GM23338 (cell line): ENCODE results near the gene CD79A. TPM values are rescaled to one million over a fixed set of nuclear protein-coding genes. Genes with fewer than 3 reads are reported as not detected.
A peak's percentile ranks its signal among the peaks of the same experiment; 100 is the strongest.

Experiments used
- ATAC-seq: fragments of 200-7000 bp; cut with Tn5 transposase; 3 replicates; pipeline ENCODE4 v1.9.1; 2020
- DNase-seq: peaks from one replicate; pipeline ENCODE4 v3.0.0-alpha.2; 2015; ENCODE audit warnings: low spot score
- H2AFZ ChIP-seq: fragments of 200-600 bp; sonication (generic); 2 replicates; pipeline ENCODE4 v1.8.0; 2016; ENCODE audit warnings: antibody characterized with exemption, mild to moderate bottlenecking, moderate library complexity
- H3F3A ChIP-seq: fragments of 200-600 bp; sonication (generic); replicated peaks from 2 replicates; pipeline ENCODE4 v1.8.0; 2017; ENCODE audit warnings: antibody characterized with exemption, mixed run types, low read depth
- H3K27ac ChIP-seq: fragments of 200-600 bp; sonication (generic); 2 replicates; pipeline ENCODE4 v1.6.1; 2016; ENCODE audit warnings: low read depth
- H3K27me3 ChIP-seq: fragments of 200-600 bp; sonication (generic); 2 replicates; pipeline ENCODE4 v1.8.0; 2016; ENCODE audit warnings: mild to moderate bottlenecking, mixed run types, moderate library complexity; ENCODE audit not compliant: insufficient read depth
- H3K36me3 ChIP-seq: fragments of 200-600 bp; sonication (generic); 2 replicates; pipeline ENCODE4 v1.8.0; 2016; ENCODE audit warnings: mild to moderate bottlenecking; ENCODE audit not compliant: insufficient read depth
- H3K4me1 ChIP-seq: fragments of 200-600 bp; sonication (generic); 2 replicates; pipeline ENCODE4 v1.8.0; 2016; ENCODE audit warnings: mild to moderate bottlenecking, moderate library complexity; ENCODE audit not compliant: insufficient read depth
- H3K4me2 ChIP-seq: fragments of 200-600 bp; sonication (generic); 2 replicates; pipeline ENCODE4 v1.7.1; 2017; ENCODE audit warnings: mixed run types
- H3K4me3 ChIP-seq: fragments of 200-600 bp; sonication (generic); 2 replicates; pipeline ENCODE4 v1.6.1; 2016; ENCODE audit warnings: mixed run types
- H3K79me2 ChIP-seq: fragments of 200-600 bp; sonication (generic); replicated peaks from 2 replicates; pipeline ENCODE4 v1.8.0; 2017; ENCODE audit warnings: mild to moderate bottlenecking; ENCODE audit not compliant: insufficient read depth
- H3K9me2 ChIP-seq: fragments of 200-600 bp; sonication (generic); 2 replicates; pipeline ENCODE4 v1.8.0; 2017; ENCODE audit not compliant: insufficient read depth
- H4K20me1 ChIP-seq: fragments of 200-600 bp; sonication (generic); replicated peaks from 2 replicates; pipeline ENCODE4 v1.8.0; 2017; ENCODE audit warnings: mild to moderate bottlenecking; ENCODE audit not compliant: insufficient read depth
- H3K27ac Mint-ChIP-seq: 2 replicates; pipeline ENCODE4 v1.8.0; 2020; ENCODE audit warnings: inconsistent platforms, mild to moderate bottlenecking, moderate library complexity, mixed read lengths
- H3K27me3 Mint-ChIP-seq: 3 replicates; pipeline ENCODE4 v1.8.0; 2022; ENCODE audit warnings: low read depth, mild to moderate bottlenecking, moderate library complexity, mixed read lengths, inconsistent platforms; ENCODE audit not compliant: insufficient read depth, poor library complexity
- H3K36me3 Mint-ChIP-seq: 3 replicates; pipeline ENCODE4 v1.8.0; 2021; ENCODE audit warnings: low read depth, mild to moderate bottlenecking, inconsistent platforms, moderate library complexity, mixed read lengths
- H3K4me1 Mint-ChIP-seq: 3 replicates; pipeline ENCODE4 v1.8.0; 2020; ENCODE audit warnings: mild to moderate bottlenecking, inconsistent platforms, mixed read lengths
- H3K4me3 Mint-ChIP-seq: 3 replicates; pipeline ENCODE4 v1.8.0; 2021; ENCODE audit warnings: moderate library complexity, mild to moderate bottlenecking, inconsistent platforms, mixed read lengths
- H3K9me3 Mint-ChIP-seq: 3 replicates; pipeline ENCODE4 v1.8.0; 2020; ENCODE audit warnings: moderate library complexity, mild to moderate bottlenecking, inconsistent platforms, mixed read lengths
- CREB1 ChIP-seq: fragments of 250-450 bp; sonication (Bioruptor Pico); IDR thresholded peaks from 2 replicates; pipeline ENCODE4 v1.5.0; 2020; ENCODE audit warnings: low read depth, mild to moderate bottlenecking, moderate library complexity
- CTCF ChIP-seq, 2 experiments: fragments of 200-600 bp in 1 of 2; sonication (generic) in 1 of 2; conservative IDR thresholded peaks; 2 replicates each; pipeline versions ENCODE4 v1.5.1 to v1.6.1; 2016 to 2017; ENCODE audit warnings: antibody characterized with exemption in 2 of 2, low read depth in 2 of 2, mild to moderate bottlenecking in 2 of 2, moderate library complexity in 1 of 2
- ETS1 ChIP-seq: IDR thresholded peaks from 2 replicates; pipeline ENCODE4 v1.6.1; 2016; ENCODE audit warnings: antibody characterized with exemption
- EZH2 ChIP-seq: fragments of 200-600 bp; sonication (generic); IDR thresholded peaks from one replicate; pipeline ENCODE4 v1.8.0; 2017; ENCODE audit warnings: antibody characterized with exemption, mild to moderate bottlenecking, low read depth; ENCODE audit not compliant: unreplicated experiment
- EZH2phosphoT487 ChIP-seq: fragments of 200-600 bp; sonication (generic); IDR thresholded peaks from one replicate; pipeline ENCODE4 v1.8.1; 2018; ENCODE audit warnings: antibody characterized with exemption; ENCODE audit not compliant: unreplicated experiment
- JUNB ChIP-seq: IDR thresholded peaks from one replicate; pipeline ENCODE4 v1.6.1; 2016; ENCODE audit warnings: antibody characterized with exemption; ENCODE audit not compliant: unreplicated experiment
- NANOG ChIP-seq: IDR thresholded peaks from 2 replicates; pipeline ENCODE4 v1.6.1; 2016; ENCODE audit warnings: antibody characterized with exemption, borderline replicate concordance
- POLR2AphosphoS5 ChIP-seq: IDR thresholded peaks from 2 replicates; pipeline ENCODE4 v1.6.1; 2016; ENCODE audit warnings: antibody characterized with exemption, low read depth
- REST ChIP-seq: IDR thresholded peaks from one replicate; pipeline ENCODE4 v1.6.1; 2018; ENCODE audit warnings: antibody characterized with exemption; ENCODE audit not compliant: unreplicated experiment
- STAT1 ChIP-seq: IDR thresholded peaks from one replicate; pipeline ENCODE4 v1.6.1; 2016; ENCODE audit warnings: antibody characterized with exemption; ENCODE audit not compliant: unreplicated experiment
- ZNF114 ChIP-seq: fragments of 250-450 bp; sonication (Bioruptor Pico); IDR thresholded peaks from 2 replicates; pipeline ENCODE4 v1.5.0; 2020; ENCODE audit warnings: mild to moderate bottlenecking, moderate library complexity
- ZNF331 ChIP-seq: fragments of 250-450 bp; sonication (Bioruptor Pico); IDR thresholded peaks from 2 replicates; pipeline ENCODE4 v1.5.0; 2020; ENCODE audit warnings: low read depth, mild to moderate bottlenecking, moderate library complexity
- ZNF462 ChIP-seq: fragments of 250-450 bp; sonication (Bioruptor Pico); IDR thresholded peaks from 2 replicates; pipeline ENCODE4 v1.5.0; 2020; ENCODE audit warnings: mild to moderate bottlenecking, moderate library complexity
- polyA plus RNA-seq: library from polyadenylated mRNA; unstranded; fragments of >200 nt; fragmentation: Nextera tagmentation; extraction: Ambion mirVana; gene quantifications from 2 replicates; pipeline ENCODE4 v1.2.1, GENCODE V29; 2016
- total RNA-seq: library from RNA; depleted of rRNA; stranded (reverse); fragments of >200 nt; shearing (Covaris generic); gene quantifications from 2 replicates; pipeline ENCODE4 v1.2.3, GENCODE V29; 2014

CD79A gene
- total and polyA plus RNA-seq, 2 experiments from 2014 or later, result 0.27 TPM; not detected in 1

- Histone ChIP-seq H3K79me2 (no peaks in the 10 kb centered on the region), H3F3A (peaks cover 9% of the 10 kb centered on the region), H3K4me3 (no peak overlapping the region), H3K4me2 (no peak overlapping the region), H2AFZ (no peak overlapping the region), H3K27me3 (peaks cover 98% of the 10 kb centered on the region), H4K20me1 (peaks cover 7% of the 10 kb centered on the region; the same call in 1 of the 2 replicates), H3K36me3 (no peaks in the 10 kb centered on the region), H3K27ac (no peak overlapping the region), H3K4me1 (peaks cover 14% of the 10 kb centered on the region; the same call in 1 of the 2 replicates), H3K9me2 (no peaks in the 10 kb centered on the region)
- no peaks in the 10 kb centered on the region; the same call in 2 of the 3 replicates for H3K36me3 Mint-ChIP-seq
- DNase-seq (peak; percentile 0), ATAC-seq (no peak)
- H3K9me3 Mint-ChIP-seq, result peaks cover 3% of the 10 kb centered on the region; the same call in 1 of the 3 replicates
- H3K27ac Mint-ChIP-seq, result no peak overlapping the region
- no peak for TF ChIP-seq ZNF462 (CRISPR knock-in tag)
- TF ChIP-seq JUNB, result no peak
- TF ChIP-seq STAT1, result no peak
- no peak for TF ChIP-seq REST
- TF ChIP-seq ZNF331 (CRISPR knock-in tag), result no peak
- TF ChIP-seq ETS1, result no peak
- no peak for TF ChIP-seq NANOG
- TF ChIP-seq EZH2phosphoT487, result no peak
- TF ChIP-seq CTCF (conservative IDR thresholded peaks at IDR 0.05; ENCODE audit: low read depth in 2 of 2), result no peak
- TF ChIP-seq POLR2AphosphoS5, result no peak
- no peak for TF ChIP-seq ZNF114
- TF ChIP-seq EZH2, result no peak
- no peak for TF ChIP-seq CREB1 (CRISPR knock-in tag)
- H3K4me3 Mint-ChIP-seq, result no peak overlapping the region
- peaks cover 20% of the 10 kb centered on the region for H3K4me1 Mint-ChIP-seq
- peaks cover 21% of the 10 kb centered on the region for H3K27me3 Mint-ChIP-seq
These were observed 47.4 kb downstream of the CD79A start for GRCh38 chr19:41924151-41925145.
